ENCODE data around the gene SYNGR2.

SYNGR2 gene

DNA sequence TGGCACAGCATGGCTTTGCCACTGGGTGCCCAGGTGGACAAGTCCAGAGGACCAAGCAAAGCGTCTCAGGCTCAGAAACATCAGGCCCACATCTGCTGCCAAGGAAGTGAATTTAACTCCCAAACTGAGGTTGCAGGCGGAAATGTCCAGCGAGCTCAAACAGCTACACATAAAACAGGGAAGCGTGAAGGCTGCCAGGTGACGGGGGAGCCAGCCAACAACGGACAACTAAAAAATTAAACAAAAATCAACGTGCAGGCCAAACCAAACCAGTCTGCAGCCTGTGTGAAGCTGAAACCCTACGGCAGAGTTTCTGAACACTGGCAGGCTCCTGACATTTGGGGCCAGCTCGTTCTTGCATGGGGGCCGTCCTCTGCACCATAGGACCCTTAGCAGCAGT, 16.0 kb downstream of the SYNGR2 start:
- TF ChIP-seq ZFP3 (CRISPR knock-in tag; IDR thresholded peaks at IDR 0.05) (no peak), PATZ1 (CRISPR knock-in tag; IDR thresholded peaks at IDR 0.05; ENCODE audit: borderline replicate concordance) (no peak), OSR1 (CRISPR knock-in tag; IDR thresholded peaks at IDR 0.05) (no peak), ESRRG (CRISPR knock-in tag; IDR thresholded peaks at IDR 0.05) (no peak), BACH2 (CRISPR knock-in tag; IDR thresholded peaks at IDR 0.05; ENCODE audit: borderline replicate concordance) (no peak)
- TF ChIP-seq, protein P1, sequence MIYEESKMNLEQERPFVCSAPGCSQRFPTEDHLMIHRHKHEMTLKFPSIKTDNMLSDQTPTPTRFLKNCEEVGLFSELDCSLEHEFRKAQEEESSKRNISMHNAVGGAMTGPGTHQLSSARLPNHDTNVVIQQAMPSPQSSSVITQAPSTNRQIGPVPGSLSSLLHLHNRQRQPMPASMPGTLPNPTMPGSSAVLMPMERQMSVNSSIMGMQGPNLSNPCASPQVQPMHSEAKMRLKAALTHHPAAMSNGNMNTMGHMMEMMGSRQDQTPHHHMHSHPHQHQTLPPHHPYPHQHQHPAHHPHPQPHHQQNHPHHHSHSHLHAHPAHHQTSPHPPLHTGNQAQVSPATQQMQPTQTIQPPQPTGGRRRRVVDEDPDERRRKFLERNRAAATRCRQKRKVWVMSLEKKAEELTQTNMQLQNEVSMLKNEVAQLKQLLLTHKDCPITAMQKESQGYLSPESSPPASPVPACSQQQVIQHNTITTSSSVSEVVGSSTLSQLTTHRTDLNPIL (CRISPR knock-in tag; IDR thresholded peaks at IDR 0.05; ENCODE audit: low read depth), result no peak
- no peak for ATAC-seq

DNA sequence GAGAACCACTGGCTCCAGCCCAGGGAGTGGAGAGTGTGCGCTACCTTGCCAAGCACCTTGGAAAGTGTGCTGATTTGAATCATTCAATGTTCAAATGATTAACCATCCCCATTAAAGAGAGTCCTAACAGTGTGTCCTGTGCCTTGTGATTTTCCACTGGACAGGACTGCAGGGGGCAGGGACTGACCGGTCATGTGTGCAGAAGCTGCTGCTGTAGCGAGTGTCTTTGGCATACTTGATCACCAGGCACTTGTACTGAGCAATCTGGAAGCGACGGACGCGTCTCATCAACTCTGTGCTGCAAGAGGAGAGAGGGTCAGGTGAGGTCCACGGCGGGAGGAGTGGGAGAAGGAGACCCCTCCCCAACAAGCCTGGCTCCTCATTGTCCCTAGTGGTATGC, 16.5 kb downstream of the SYNGR2 start:
- TF ChIP-seq GLIS3 (CRISPR knock-in tag; IDR thresholded peaks at IDR 0.05) (no peak), ZFP30 (CRISPR knock-in tag; IDR thresholded peaks at IDR 0.05) (no peak), ZNF8 (CRISPR knock-in tag; IDR thresholded peaks at IDR 0.05) (no peak), TOX (CRISPR knock-in tag; IDR thresholded peaks at IDR 0.05; ENCODE audit: borderline replicate concordance) (no peak), ARNTL (CRISPR knock-in tag; IDR thresholded peaks at IDR 0.05; ENCODE audit: borderline replicate concordance, low read depth) (no peak), ZFP3 (CRISPR knock-in tag; IDR thresholded peaks at IDR 0.05) (no peak), CSDC2 (CRISPR knock-in tag; IDR thresholded peaks at IDR 0.05) (no peak), TCF4 (CRISPR knock-in tag; IDR thresholded peaks at IDR 0.05; ENCODE audit: borderline replicate concordance) (no peak), ZNF565 (CRISPR knock-in tag; conservative IDR thresholded peaks at IDR 0.05; ENCODE audit: low read depth) (no peak), PPARA (CRISPR knock-in tag; IDR thresholded peaks at IDR 0.05; ENCODE audit: borderline replicate concordance) (no peak), BACH2 (CRISPR knock-in tag; IDR thresholded peaks at IDR 0.05; ENCODE audit: borderline replicate concordance) (no peak), ISL1 (CRISPR knock-in tag; IDR thresholded peaks at IDR 0.05) (no peak), ZC3H10 (CRISPR knock-in tag; IDR thresholded peaks at IDR 0.05) (no peak), PATZ1 (CRISPR knock-in tag; IDR thresholded peaks at IDR 0.05; ENCODE audit: borderline replicate concordance) (no peak)
- TF ChIP-seq, protein P2, sequence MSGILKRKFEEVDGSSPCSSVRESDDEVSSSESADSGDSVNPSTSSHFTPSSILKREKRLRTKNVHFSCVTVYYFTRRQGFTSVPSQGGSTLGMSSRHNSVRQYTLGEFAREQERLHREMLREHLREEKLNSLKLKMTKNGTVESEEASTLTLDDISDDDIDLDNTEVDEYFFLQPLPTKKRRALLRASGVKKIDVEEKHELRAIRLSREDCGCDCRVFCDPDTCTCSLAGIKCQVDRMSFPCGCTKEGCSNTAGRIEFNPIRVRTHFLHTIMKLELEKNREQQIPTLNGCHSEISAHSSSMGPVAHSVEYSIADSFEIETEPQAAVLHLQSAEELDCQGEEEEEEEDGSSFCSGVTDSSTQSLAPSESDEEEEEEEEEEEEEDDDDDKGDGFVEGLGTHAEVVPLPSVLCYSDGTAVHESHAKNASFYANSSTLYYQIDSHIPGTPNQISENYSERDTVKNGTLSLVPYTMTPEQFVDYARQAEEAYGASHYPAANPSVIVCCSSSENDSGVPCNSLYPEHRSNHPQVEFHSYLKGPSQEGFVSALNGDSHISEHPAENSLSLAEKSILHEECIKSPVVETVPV (CRISPR knock-in tag; IDR thresholded peaks at IDR 0.05), result no peak
- TF ChIP-seq, protein P3, sequence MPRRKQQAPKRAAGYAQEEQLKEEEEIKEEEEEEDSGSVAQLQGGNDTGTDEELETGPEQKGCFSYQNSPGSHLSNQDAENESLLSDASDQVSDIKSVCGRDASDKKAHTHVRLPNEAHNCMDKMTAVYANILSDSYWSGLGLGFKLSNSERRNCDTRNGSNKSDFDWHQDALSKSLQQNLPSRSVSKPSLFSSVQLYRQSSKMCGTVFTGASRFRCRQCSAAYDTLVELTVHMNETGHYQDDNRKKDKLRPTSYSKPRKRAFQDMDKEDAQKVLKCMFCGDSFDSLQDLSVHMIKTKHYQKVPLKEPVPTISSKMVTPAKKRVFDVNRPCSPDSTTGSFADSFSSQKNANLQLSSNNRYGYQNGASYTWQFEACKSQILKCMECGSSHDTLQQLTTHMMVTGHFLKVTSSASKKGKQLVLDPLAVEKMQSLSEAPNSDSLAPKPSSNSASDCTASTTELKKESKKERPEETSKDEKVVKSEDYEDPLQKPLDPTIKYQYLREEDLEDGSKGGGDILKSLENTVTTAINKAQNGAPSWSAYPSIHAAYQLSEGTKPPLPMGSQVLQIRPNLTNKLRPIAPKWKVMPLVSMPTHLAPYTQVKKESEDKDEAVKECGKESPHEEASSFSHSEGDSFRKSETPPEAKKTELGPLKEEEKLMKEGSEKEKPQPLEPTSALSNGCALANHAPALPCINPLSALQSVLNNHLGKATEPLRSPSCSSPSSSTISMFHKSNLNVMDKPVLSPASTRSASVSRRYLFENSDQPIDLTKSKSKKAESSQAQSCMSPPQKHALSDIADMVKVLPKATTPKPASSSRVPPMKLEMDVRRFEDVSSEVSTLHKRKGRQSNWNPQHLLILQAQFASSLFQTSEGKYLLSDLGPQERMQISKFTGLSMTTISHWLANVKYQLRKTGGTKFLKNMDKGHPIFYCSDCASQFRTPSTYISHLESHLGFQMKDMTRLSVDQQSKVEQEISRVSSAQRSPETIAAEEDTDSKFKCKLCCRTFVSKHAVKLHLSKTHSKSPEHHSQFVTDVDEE (CRISPR knock-in tag; IDR thresholded peaks at IDR 0.05), result no peak
- TF ChIP-seq, protein P4, sequence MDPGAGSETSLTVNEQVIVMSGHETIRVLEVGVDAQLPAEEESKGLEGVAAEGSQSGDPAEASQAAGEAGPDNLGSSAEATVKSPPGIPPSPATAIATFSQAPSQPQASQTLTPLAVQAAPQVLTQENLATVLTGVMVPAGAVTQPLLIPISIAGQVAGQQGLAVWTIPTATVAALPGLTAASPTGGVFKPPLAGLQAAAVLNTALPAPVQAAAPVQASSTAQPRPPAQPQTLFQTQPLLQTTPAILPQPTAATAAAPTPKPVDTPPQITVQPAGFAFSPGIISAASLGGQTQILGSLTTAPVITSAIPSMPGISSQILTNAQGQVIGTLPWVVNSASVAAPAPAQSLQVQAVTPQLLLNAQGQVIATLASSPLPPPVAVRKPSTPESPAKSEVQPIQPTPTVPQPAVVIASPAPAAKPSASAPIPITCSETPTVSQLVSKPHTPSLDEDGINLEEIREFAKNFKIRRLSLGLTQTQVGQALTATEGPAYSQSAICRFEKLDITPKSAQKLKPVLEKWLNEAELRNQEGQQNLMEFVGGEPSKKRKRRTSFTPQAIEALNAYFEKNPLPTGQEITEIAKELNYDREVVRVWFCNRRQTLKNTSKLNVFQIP (CRISPR knock-in tag; IDR thresholded peaks at IDR 0.05; ENCODE audit: borderline replicate concordance, low read depth), result no peak
- TF ChIP-seq, protein P1 (CRISPR knock-in tag; IDR thresholded peaks at IDR 0.05; ENCODE audit: low read depth), result no peak
- no peak for ATAC-seq
